Measurements from ENCODE around the gene RNF208. TPM values are rescaled to one million over a fixed set of nuclear protein-coding genes. Genes with fewer than 3 reads are reported as not detected.

RNF208 gene
- total and polyA plus RNA-seq, 5 experiments from 2014 or later, result 0.91 to 1.7 TPM; not detected in 3

GRCh38 chr9:137221506-137222111, 431 bp downstream of the RNF208 start:
- ATAC-seq, result no peak

DNA sequence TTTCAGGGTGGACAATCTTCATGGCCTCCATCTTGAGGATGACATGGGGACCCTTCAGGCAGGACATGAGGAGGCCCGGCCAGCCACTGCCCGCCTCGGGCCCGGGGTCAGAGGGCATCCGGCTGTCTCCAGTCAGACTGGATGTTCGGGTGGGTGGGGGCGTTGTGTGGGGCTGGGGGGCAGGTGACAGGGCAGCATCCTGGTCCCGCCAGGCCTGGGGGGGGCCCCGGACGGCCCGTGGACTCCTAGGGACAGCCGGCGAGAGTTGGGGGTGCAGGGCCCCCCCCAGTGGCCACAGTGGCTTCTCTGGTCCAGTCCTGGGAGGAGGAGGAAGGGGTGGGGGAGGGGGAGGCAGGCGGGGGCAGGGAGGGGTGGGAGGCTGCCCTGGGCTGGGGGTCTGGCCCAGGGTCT, 940 bp downstream of the RNF208 start:
- Mint-ChIP-seq H3K4me1 (peaks cover 1 to 10% (median 6%) of the 10 kb centered on the region in 4 donors), H3K9me3 (no peaks in the 10 kb centered on the region), H3K27ac (no peak overlapping the region), H3K4me3 (peak overlapping the region in 6 of 10 donors; percentile 38 to 75 (median 60)), H3K27me3 (no peaks in the 10 kb centered on the region), H3K36me3 (no peaks in the 10 kb centered on the region)
- ATAC-seq, result no peak
- POLR2A ChIA-PET, result interaction anchor here (1.0 to 4.8 kb wide), 4 partner anchors 17 to 50 kb away, joined by 3 to 85 read pairs (median 5); partner anchors contain the start of genes ANAPC2, NDOR1, SSNA1 and TMEM203
- DNase-seq, result no peak

More at GRCh38 chr9:137221506-137222111, 431 bp downstream of the RNF208 start:
- Mint-ChIP-seq H3K27me3 (no peaks in the 10 kb centered on the region), H3K9me3 (no peaks in the 10 kb centered on the region), H3K27ac (no peak overlapping the region), H3K36me3 (no peaks in the 10 kb centered on the region), H3K4me3 (no peak overlapping the region), H3K4me1 (peaks cover 1 to 10% (median 6%) of the 10 kb centered on the region in 4 donors)
- peak in 1 of 10 donors; percentile 22 for DNase-seq
- POLR2A ChIA-PET, result interaction anchor here (0.5 to 4.8 kb wide), 3 partner anchors 17 to 106 kb away, joined by 3 to 85 read pairs (median 3); partner anchors contain the start of genes NDOR1, TMEM203 and TPRN

- Mint-ChIP-seq H3K27ac (peak overlapping the region in 1 of 10 donors; percentile 71), H3K9me3 (no peaks in the 10 kb centered on the region), H3K36me3 (no peaks in the 10 kb centered on the region), H3K4me3 (peak overlapping the region in 7 of 10 donors; percentile 15 to 75 (median 58)), H3K4me1 (peaks cover 1 to 10% (median 6%) of the 10 kb centered on the region in 4 donors), H3K27me3 (no peaks in the 10 kb centered on the region)
- DNase-seq (no peak), ATAC-seq (no peak)
- POLR2A ChIA-PET, result interaction anchor here (0.9 to 1.5 kb wide), 5 partner anchors 21 to 858 kb away, joined by 3 to 6 read pairs (median 3); partner anchors contain the start of genes ANAPC2, SSNA1 and TUBB4B
Observed at GRCh38 chr9:137220317-137221094, 1.5 kb downstream of the RNF208 start.

DNA sequence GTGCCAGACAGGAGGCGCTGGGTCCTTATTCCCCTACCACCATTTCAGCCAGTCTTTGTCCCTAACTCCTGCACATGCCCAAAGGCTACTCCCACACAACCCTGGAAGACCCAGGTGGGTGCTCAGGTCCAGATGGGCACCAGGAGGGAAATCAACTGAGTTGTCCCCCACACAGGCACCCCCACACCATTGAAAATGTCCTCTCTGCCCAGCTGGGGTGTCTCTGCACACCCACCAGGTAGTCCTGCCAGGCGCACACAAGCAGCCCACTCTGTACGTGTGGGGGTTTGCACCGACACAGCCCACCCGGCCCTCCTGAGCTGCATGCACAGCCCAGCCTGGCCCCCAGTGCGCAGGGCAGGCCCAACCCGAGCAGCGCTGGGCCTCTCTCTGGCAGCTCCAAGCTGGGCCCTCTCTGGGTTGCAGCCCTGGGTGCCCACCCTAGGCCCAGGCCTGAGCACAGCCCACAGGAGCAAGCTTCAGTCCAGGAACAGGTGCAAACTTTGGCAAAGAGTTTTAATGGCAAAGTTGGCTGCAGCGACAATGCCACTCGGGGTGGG, 2.2 kb downstream of the RNF208 start:
- Mint-ChIP-seq H3K27ac (peak overlapping the region in 1 of 10 donors; percentile 71), H3K4me3 (peak overlapping the region in 4 of 10 donors; percentile 23 to 58 (median 39)), H3K27me3 (no peaks in the 10 kb centered on the region), H3K4me1 (peaks cover 1 to 7% (median 6%) of the 10 kb centered on the region in 4 donors), H3K36me3 (no peaks in the 10 kb centered on the region), H3K9me3 (no peaks in the 10 kb centered on the region)
- DNase-seq (no peak), ATAC-seq (no peak)
- POLR2A ChIA-PET, result interaction anchor here (0.7 to 1.5 kb wide), 5 partner anchors 21 to 857 kb away, joined by 3 to 6 read pairs (median 3); partner anchors contain the start of gene TUBB4B

DNA sequence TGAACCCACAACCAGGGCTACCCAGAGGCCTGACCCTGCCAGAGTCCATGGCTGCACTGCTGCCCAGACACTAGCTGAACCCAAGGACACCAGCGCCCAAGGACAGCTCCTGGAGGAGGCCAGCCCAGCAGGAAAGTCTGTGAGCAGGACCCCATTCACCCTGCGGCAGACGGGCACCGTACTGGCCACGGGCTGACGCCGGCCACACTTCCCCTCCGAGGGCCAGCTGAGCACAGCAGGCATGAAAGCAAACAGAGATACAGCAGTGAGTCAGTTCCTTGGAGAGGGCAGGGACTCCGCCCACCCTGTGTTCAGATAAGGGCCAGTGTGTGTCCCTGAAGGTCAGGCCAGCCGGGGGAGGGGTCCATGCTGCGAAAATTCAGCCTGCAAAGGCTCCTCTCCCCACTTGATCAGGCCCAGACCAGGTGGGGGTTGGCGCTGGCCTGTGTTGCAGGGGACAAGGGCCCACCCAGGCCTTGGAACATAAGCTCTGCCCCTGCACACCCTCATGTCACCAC, 3.2 kb downstream of the RNF208 start:
- ATAC-seq, result no peak

DNA sequence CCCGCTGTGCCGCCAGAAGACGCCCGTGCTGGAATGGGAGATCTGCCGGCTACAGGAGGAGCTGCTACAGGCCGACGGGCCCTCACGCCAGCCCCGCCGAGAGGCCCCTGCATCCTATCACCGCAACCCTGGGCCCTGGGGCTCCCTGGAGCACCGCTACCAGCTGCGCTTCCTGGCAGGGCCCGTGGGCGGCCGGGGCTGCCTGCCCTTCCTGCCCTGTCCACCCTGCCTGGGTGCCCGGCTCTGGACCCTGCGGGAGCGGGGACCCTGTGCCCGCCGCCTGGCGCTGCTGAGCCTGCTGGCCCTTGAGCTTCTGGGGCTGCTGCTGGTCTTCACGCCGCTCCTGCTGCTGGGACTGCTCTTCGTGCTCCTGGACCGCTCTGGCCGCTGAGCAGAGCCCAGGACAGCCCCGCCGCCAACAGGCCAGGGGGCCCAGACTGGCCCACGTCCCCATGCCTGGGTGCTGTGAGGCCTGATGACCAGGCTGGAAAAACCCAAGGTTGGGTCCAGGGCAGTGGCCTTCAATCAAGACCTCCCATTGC, 3.8 kb downstream of the RNF208 start:
- ATAC-seq, result no peak

More for the DNA sequence above, 3.2 kb downstream of the RNF208 start:
- H3K27ac Mint-ChIP-seq, result no peak overlapping the region
- H3K4me1 Mint-ChIP-seq, result peaks cover 1 to 6% (median 3%) of the 10 kb centered on the region in 4 donors
- H3K27me3 Mint-ChIP-seq, result no peaks in the 10 kb centered on the region
- no peaks in the 10 kb centered on the region for H3K9me3 Mint-ChIP-seq
- DNase-seq, result no peak
- H3K36me3 Mint-ChIP-seq, result no peaks in the 10 kb centered on the region
- POLR2A ChIA-PET, result interaction anchor here (0.5 to 1.5 kb wide), 4 partner anchors 8 to 856 kb away, joined by 3 to 4 read pairs (median 3); partner anchors contain the start of gene LCN8
- H3K4me3 Mint-ChIP-seq, result peak overlapping the region in 1 of 10 donors; percentile 10

GRCh38 chr9:137217276-137218211, 4.5 kb downstream of the RNF208 start:
- POLR2A ChIA-PET, result no interaction called here
- Mint-ChIP-seq H3K9me3 (no peaks in the 10 kb centered on the region), H3K4me3 (peak overlapping the region in 3 of 10 donors; percentile 15 to 36 (median 33))

More for the DNA sequence above, 3.8 kb downstream of the RNF208 start:
- peaks cover 1 to 6% (median 3%) of the 10 kb centered on the region in 4 donors for H3K4me1 Mint-ChIP-seq
- H3K27ac Mint-ChIP-seq, result no peak overlapping the region
- no peaks in the 10 kb centered on the region for H3K27me3 Mint-ChIP-seq
- H3K4me3 Mint-ChIP-seq, result peak overlapping the region in 1 of 10 donors; percentile 10
- DNase-seq, result no peak
- H3K36me3 Mint-ChIP-seq, result no peaks in the 10 kb centered on the region
- POLR2A ChIA-PET, result interaction anchor here (1.1 to 1.3 kb wide), 2 partner anchors 8 to 36 kb away, joined by 3 read pairs; no protein-coding TSS in a partner anchor
- H3K9me3 Mint-ChIP-seq, result no peaks in the 10 kb centered on the region

DNA sequence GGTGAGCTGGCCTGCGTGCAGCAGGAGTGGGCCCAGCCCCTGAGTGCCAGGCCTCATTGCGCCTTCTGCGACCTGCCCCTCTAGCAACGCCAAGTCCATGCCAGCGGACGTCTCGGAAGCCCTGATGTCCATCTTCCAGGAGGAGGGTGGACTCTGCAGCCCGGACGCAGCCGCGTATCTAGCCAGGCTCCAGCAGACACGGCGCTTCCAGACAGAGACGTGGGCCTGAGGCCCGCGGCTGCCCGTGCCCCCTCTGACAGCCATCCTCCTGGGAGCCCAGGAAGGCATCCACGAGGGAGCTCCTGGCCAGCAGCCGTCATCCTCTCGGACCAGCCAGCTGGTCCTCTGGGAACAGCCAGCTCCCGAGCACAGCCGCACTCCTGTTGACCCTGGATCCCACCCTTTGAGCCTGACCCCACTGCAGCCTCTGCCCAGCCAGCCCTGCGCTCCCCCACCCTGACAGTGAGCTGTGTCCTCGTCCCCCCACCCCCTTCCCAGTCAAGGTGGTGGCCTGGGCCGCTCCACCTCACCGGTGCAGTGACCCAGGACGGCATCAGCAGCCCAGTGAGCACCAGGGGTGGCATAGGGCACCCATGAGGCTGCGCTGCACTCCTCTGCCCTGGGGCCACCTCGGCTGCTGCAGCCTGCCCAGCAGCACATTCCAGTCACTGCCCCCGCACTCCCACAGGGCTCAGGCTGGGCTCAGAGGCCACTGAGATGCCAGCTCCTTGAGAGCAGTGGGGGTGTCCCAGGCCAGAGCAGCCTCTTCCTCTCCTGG, 5.7 kb downstream of the RNF208 start:
- DNase-seq, result no peak
- no peak overlapping the region for H3K27ac Mint-ChIP-seq
- no peak for ATAC-seq
- H3K36me3 Mint-ChIP-seq, result no peaks in the 10 kb centered on the region
- no peaks in the 10 kb centered on the region for H3K9me3 Mint-ChIP-seq
- peaks cover 0 to 3% (median 0%) of the 10 kb centered on the region in 4 donors for H3K4me1 Mint-ChIP-seq
- POLR2A ChIA-PET, result interaction anchor here (0.6 kb wide), 1 partner anchor 441 kb away, joined by 3 read pairs; no protein-coding TSS in a partner anchor
- peak overlapping the region in 1 of 10 donors; percentile 41 for H3K4me3 Mint-ChIP-seq
- H3K27me3 Mint-ChIP-seq, result no peaks in the 10 kb centered on the region

More at GRCh38 chr9:137217276-137218211, 4.5 kb downstream of the RNF208 start:
- Mint-ChIP-seq H3K27me3 (no peaks in the 10 kb centered on the region), H3K27ac (peak overlapping the region in 1 of 10 donors; percentile 15), H3K36me3 (no peaks in the 10 kb centered on the region), H3K4me1 (peaks cover 0 to 3% (median 0%) of the 10 kb centered on the region in 4 donors)
- no peak for DNase-seq
- no peak for ATAC-seq

- DNase-seq (no peak), ATAC-seq (no peak)
- Mint-ChIP-seq H3K9me3 (no peaks in the 10 kb centered on the region), H3K27me3 (no peaks in the 10 kb centered on the region), H3K27ac (no peak overlapping the region), H3K4me3 (no peak overlapping the region), H3K36me3 (no peaks in the 10 kb centered on the region), H3K4me1 (peaks cover 0 to 4% (median 0%) of the 10 kb centered on the region in 4 donors)
- POLR2A ChIA-PET, result interaction anchor here (0.6 to 1.6 kb wide), 4 partner anchors 8 to 155 kb away, joined by 3 to 7 read pairs (median 4); partner anchors contain the start of gene RNF208
Observed at GRCh38 chr9:137215196-137215986, 6.6 kb downstream of the RNF208 start.

GRCh38 chr9:137214620-137215019, 7.4 kb downstream of the RNF208 start:
- DNase-seq (no peak), ATAC-seq (no peak)
- Mint-ChIP-seq H3K4me1 (peaks cover 0 to 4% (median 0%) of the 10 kb centered on the region in 4 donors), H3K9me3 (no peaks in the 10 kb centered on the region), H3K36me3 (no peaks in the 10 kb centered on the region), H3K27me3 (no peaks in the 10 kb centered on the region), H3K4me3 (no peak overlapping the region), H3K27ac (no peak overlapping the region)
- POLR2A ChIA-PET, result interaction anchor here (0.6 to 1.6 kb wide), 4 partner anchors 9 to 155 kb away, joined by 3 to 7 read pairs (median 4); partner anchors contain the start of gene RNF208

Measured in naive thymus-derived CD8-positive, alpha-beta T cell (primary cell).